Choroid plexus epithelial cell (primary cell): Measurements from ENCODE around the gene SOX5.

Source experiments
- DNase-seq: peaks from one replicate; pipeline ENCODE4 v3.0.0-alpha.2; 2010; ENCODE audit warnings: low read depth
- H3K4me3 ChIP-seq: 2 replicates; pipeline ENCODE4 v1.5.1; 2011; ENCODE audit warnings: low read depth, mild to moderate bottlenecking, control low read depth, low read length, moderate library complexity
- CTCF ChIP-seq: conservative IDR thresholded peaks from 2 replicates; pipeline ENCODE4 v1.5.1; 2011; ENCODE audit warnings: low read depth, mild to moderate bottlenecking, control low read depth, inconsistent platforms, low read length, moderate library complexity

SOX5 gene

GRCh38 chr12:23596568-23596967, 352.9 kb downstream of the SOX5 start:
- no peak for TF ChIP-seq CTCF
- DNase-seq = no peak

GRCh38 chr12:23587833-23588559, 361.5 kb downstream of the SOX5 start:
- H3K4me3 ChIP-seq = no peak overlapping the region
- TF ChIP-seq CTCF = no peak
- DNase-seq = no peak

More at GRCh38 chr12:23596568-23596967, 352.9 kb downstream of the SOX5 start:
- H3K4me3 ChIP-seq = no peak overlapping the region

GRCh38 chr12:23585782-23586163, 363.7 kb downstream of the SOX5 start:
- no peak for TF ChIP-seq CTCF

GRCh38 chr12:23585156-23585781, 364.2 kb downstream of the SOX5 start:
- DNase-seq = no peak
- H3K4me3 ChIP-seq = no peak overlapping the region
- no peak for TF ChIP-seq CTCF

More at GRCh38 chr12:23585782-23586163, 363.7 kb downstream of the SOX5 start:
- no peak overlapping the region for H3K4me3 ChIP-seq
- no peak for DNase-seq

GRCh38 chr12:23581913-23582312, 367.6 kb downstream of the SOX5 start:
- DNase-seq = no peak
- no peak overlapping the region for H3K4me3 ChIP-seq

GRCh38 chr12:23579257-23579656, 370.2 kb downstream of the SOX5 start:
- no peak for DNase-seq
- TF ChIP-seq CTCF = no peak
- no peak overlapping the region for H3K4me3 ChIP-seq

More at GRCh38 chr12:23581913-23582312, 367.6 kb downstream of the SOX5 start:
- TF ChIP-seq CTCF = no peak

- no peak for TF ChIP-seq CTCF
- no peak overlapping the region for H3K4me3 ChIP-seq
- DNase-seq = no peak
Observed at GRCh38 chr12:23576372-23576771, 373.1 kb downstream of the SOX5 start.
